ENCODE results near the gene COP1.

DNA sequence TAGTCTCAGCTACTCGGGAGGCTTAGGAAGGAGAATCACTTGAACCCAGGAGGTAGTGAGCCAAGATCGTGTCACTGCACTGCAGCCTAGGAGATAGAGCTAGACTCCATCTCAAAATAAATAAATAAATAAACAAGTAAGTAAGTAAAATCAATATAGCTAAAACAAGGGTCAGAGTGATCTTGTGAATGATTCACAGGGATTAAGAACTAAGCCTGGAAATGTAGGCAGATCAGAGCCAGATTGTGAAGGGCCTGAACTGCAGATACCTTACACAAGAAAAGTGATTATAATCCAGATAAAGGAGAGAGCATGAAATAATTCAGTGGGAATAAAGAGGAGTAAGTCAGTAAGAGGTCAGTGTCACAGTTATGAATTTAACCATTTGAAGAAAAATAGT lies 41.5 kb downstream of the COP1 start:
- TF ChIP-seq, protein P1, sequence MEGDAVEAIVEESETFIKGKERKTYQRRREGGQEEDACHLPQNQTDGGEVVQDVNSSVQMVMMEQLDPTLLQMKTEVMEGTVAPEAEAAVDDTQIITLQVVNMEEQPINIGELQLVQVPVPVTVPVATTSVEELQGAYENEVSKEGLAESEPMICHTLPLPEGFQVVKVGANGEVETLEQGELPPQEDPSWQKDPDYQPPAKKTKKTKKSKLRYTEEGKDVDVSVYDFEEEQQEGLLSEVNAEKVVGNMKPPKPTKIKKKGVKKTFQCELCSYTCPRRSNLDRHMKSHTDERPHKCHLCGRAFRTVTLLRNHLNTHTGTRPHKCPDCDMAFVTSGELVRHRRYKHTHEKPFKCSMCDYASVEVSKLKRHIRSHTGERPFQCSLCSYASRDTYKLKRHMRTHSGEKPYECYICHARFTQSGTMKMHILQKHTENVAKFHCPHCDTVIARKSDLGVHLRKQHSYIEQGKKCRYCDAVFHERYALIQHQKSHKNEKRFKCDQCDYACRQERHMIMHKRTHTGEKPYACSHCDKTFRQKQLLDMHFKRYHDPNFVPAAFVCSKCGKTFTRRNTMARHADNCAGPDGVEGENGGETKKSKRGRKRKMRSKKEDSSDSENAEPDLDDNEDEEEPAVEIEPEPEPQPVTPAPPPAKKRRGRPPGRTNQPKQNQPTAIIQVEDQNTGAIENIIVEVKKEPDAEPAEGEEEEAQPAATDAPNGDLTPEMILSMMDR (IDR thresholded peaks at IDR 0.05): no peak
- no peak for TF ChIP-seq POLR2A (IDR thresholded peaks at IDR 0.05)

All from uterus (tissue), 2 donors.